ACC112 (cell line): Measurements from ENCODE around the gene OR1B1.
"Not testable (repeated sequence)": the region's sequence is repeated elsewhere in the genome, so short reads cannot be mapped to it uniquely, and the experiment has no call there.

Experiments used
- H2AFZ ChIP-seq: fragments of 200-600 bp; sonication (generic); one replicate; pipeline ENCODE4 v1.6.0; 2017; ENCODE audit warnings: antibody characterized with exemption, low read length; ENCODE audit not compliant: unreplicated experiment
- H3K27ac ChIP-seq: fragments of 200-600 bp; sonication (generic); 2 replicates; pipeline ENCODE4 v1.5.1; 2014; ENCODE audit warnings: low read depth, mild to moderate bottlenecking, antibody characterized with exemption, low read length, moderate library complexity
- H3K27me3 ChIP-seq: fragments of 200-600 bp; sonication (generic); 2 replicates; pipeline ENCODE4 v1.6.1; 2014; ENCODE audit warnings: mild to moderate bottlenecking, antibody characterized with exemption, low read length, moderate library complexity, mixed read lengths; ENCODE audit not compliant: insufficient read depth
- H3K36me3 ChIP-seq: fragments of 200-600 bp; sonication (generic); 2 replicates; pipeline ENCODE4 v1.6.1; 2016; ENCODE audit warnings: mild to moderate bottlenecking, antibody characterized with exemption, low read length, moderate library complexity, mixed read lengths; ENCODE audit not compliant: insufficient read depth
- H3K4me1 ChIP-seq: fragments of 200-600 bp; sonication (generic); one replicate; pipeline ENCODE4 v1.6.1; 2016; ENCODE audit warnings: low read length, mixed read lengths; ENCODE audit not compliant: insufficient read depth, unreplicated experiment, control insufficient read depth
- H3K4me3 ChIP-seq: fragments of 200-600 bp; sonication (generic); 2 replicates; pipeline ENCODE4 v1.5.1; 2014; ENCODE audit warnings: mild to moderate bottlenecking, low read depth, low read length
- H3K79me2 ChIP-seq: fragments of 200-600 bp; sonication (generic); one replicate; pipeline ENCODE4 v1.6.0; 2016; ENCODE audit warnings: low read length; ENCODE audit not compliant: control insufficient read depth, unreplicated experiment, insufficient read depth

OR1B1 gene

GRCh38 chr9:122605691-122606090 lies 51.7 kb downstream of the OR1B1 start:
- no peak overlapping the region for H3K27ac ChIP-seq
- H3K4me1 ChIP-seq, result no peaks in the 10 kb centered on the region
- H2AFZ ChIP-seq, result no peak overlapping the region
- H3K4me3 ChIP-seq, result no peak overlapping the region
- peaks cover 22% of the 10 kb centered on the region; the same call in 1 of the 2 replicates for H3K27me3 ChIP-seq
- H3K79me2 ChIP-seq, result no peaks in the 10 kb centered on the region
- no peaks in the 10 kb centered on the region for H3K36me3 ChIP-seq

GRCh38 chr9:122583284-122583683 lies 74.1 kb downstream of the OR1B1 start, which contains the start of gene OR1L8:
OR1L8 (minus strand) TSS chr9:122583384; CDS start chr9:122568477, 14,907 bp downstream.
- H3K4me1 ChIP-seq, H3K79me2 ChIP-seq, H3K36me3 ChIP-seq, H3K27ac ChIP-seq, H3K4me3 ChIP-seq, H3K27me3 ChIP-seq, H2AFZ ChIP-seq: not testable (repeated sequence)

GRCh38 chr9:122580360-122580759 lies 77.1 kb downstream of the OR1B1 start:
- Histone ChIP-seq H3K27ac (no peak overlapping the region), H3K27me3 (no peaks in the 10 kb centered on the region), H2AFZ (no peak overlapping the region), H3K4me3 (no peak overlapping the region), H3K36me3 (no peaks in the 10 kb centered on the region), H3K4me1 (peaks cover 2% of the 10 kb centered on the region), H3K79me2 (no peaks in the 10 kb centered on the region)

GRCh38 chr9:122579874-122580273 lies 77.6 kb downstream of the OR1B1 start:
- H3K27me3 ChIP-seq, result no peaks in the 10 kb centered on the region
- peaks cover 2% of the 10 kb centered on the region for H3K4me1 ChIP-seq
- no peak overlapping the region for H2AFZ ChIP-seq
- no peak overlapping the region for H3K4me3 ChIP-seq
- no peaks in the 10 kb centered on the region for H3K36me3 ChIP-seq
- no peaks in the 10 kb centered on the region for H3K79me2 ChIP-seq
- no peak overlapping the region for H3K27ac ChIP-seq
